ENCODE data around the gene DIPK2A. TPM values are rescaled to one million over a fixed set of nuclear protein-coding genes. Genes with fewer than 3 reads are reported as not detected.

The DIPK2A gene
- total RNA-seq, 2 experiments from 2014 or later = 28.6 to 39.6 TPM

- no peaks in the 10 kb centered on the region for H3K9me3 ChIP-seq (ENCODE audit: low read length)
- no peak overlapping the region for H2AFZ ChIP-seq (ENCODE audit: low read length)
- ChIA-PET POLR2A (interaction anchor here (0.9 to 4.0 kb wide), 2 partner anchors 14 to 33 kb away, joined by 4 to 25 read pairs; partner anchors contain the start of gene DIPK2A), CTCF (ENCODE audit: unreplicated experiment) (no interaction called here)
- no peaks in the 10 kb centered on the region for H3K9me2 ChIP-seq (ENCODE audit: insufficient read depth, low read length)
- H3K79me2 ChIP-seq (ENCODE audit: insufficient read depth, low read depth, low read length) = no peaks in the 10 kb centered on the region
- no TSS peak for BruUV-seq (replicated peaks)
- H3K36me3 ChIP-seq (ENCODE audit: insufficient read depth, low read length) = no peaks in the 10 kb centered on the region
- H4K20me1 ChIP-seq (ENCODE audit: insufficient read depth, low read length) = no peaks in the 10 kb centered on the region
- no peak overlapping the region for H3K4me2 ChIP-seq (ENCODE audit: low read length)
- TF ChIP-seq CTCF (conservative IDR thresholded peaks at IDR 0.05; ENCODE audit: low read length) = no peak
- TF ChIP-seq EZH2phosphoT487 (IDR thresholded peaks at IDR 0.05; ENCODE audit: borderline replicate concordance, low read depth, low read length) = no peak
- H3K27ac ChIP-seq (ENCODE audit: low read depth, low read length, poor library complexity, severe bottlenecking) = no peak overlapping the region
- no peak for DNase-seq (ENCODE audit: low spot score)
- intact Hi-C loops (cut with micrococcal nuclease; ENCODE audit: unreplicated experiment) = loop anchor here (10.0 kb wide), 1 partner anchor 183 kb away; no protein-coding TSS in a partner anchor
- H3K4me1 ChIP-seq (ENCODE audit: insufficient read depth, low read length, poor library complexity, severe bottlenecking) = no peaks in the 10 kb centered on the region
- H3K4me3 ChIP-seq (ENCODE audit: low read depth, low read length, poor library complexity, severe bottlenecking) = no peak overlapping the region
Measured at GRCh38 chr3:143957453-143957852, 14.2 kb upstream of the DIPK2A start.

DNA sequence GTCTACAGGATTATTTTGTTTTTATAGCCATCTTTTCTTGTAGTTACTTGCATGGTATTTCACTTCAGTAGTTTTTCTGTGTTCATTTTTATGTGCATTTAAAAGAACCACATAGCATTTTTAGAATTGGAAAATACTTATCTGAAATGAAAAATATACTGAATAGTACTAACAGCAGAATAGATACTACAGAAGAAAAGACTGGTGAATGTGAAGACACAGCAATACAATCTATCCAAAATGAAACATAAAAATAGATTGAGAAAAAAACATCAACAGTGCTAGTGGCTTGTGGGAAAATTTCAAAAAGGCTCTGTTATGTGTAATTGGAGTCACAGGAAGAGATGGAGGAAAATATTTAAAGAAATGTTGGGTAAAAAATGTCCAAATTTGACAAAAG, 12.7 kb upstream of the DIPK2A start:
- no peak overlapping the region for H3K4me2 ChIP-seq (ENCODE audit: low read length)
- H3K4me3 ChIP-seq (ENCODE audit: low read depth, low read length, poor library complexity, severe bottlenecking) = no peak overlapping the region
- no peak for DNase-seq (ENCODE audit: low spot score)
- H3K9me2 ChIP-seq (ENCODE audit: insufficient read depth, low read length) = no peaks in the 10 kb centered on the region
- H3K27ac ChIP-seq (ENCODE audit: low read depth, low read length, poor library complexity, severe bottlenecking) = no peak overlapping the region
- BruUV-seq (replicated peaks) = no TSS peak
- no peaks in the 10 kb centered on the region for H4K20me1 ChIP-seq (ENCODE audit: insufficient read depth, low read length)
- no peaks in the 10 kb centered on the region for H3K79me2 ChIP-seq (ENCODE audit: insufficient read depth, low read depth, low read length)
- TF ChIP-seq EZH2phosphoT487 (IDR thresholded peaks at IDR 0.05; ENCODE audit: borderline replicate concordance, low read depth, low read length) = no peak
- no peak for TF ChIP-seq CTCF (conservative IDR thresholded peaks at IDR 0.05; ENCODE audit: low read length)
- no peak overlapping the region for H2AFZ ChIP-seq (ENCODE audit: low read length)
- no peaks in the 10 kb centered on the region for H3K9me3 ChIP-seq (ENCODE audit: low read length)
- intact Hi-C loops (cut with micrococcal nuclease; ENCODE audit: unreplicated experiment) = loop anchor here (10.0 kb wide), 1 partner anchor 184 kb away; no protein-coding TSS in a partner anchor
- CTCF ChIA-PET (ENCODE audit: unreplicated experiment) = no interaction called here
- no peaks in the 10 kb centered on the region for H3K36me3 ChIP-seq (ENCODE audit: insufficient read depth, low read length)
- POLR2A ChIA-PET = interaction anchor here (0.6 to 4.0 kb wide), 2 partner anchors 9 to 12 kb away, joined by 3 to 25 read pairs; partner anchors contain the start of gene DIPK2A
- H3K4me1 ChIP-seq (ENCODE audit: insufficient read depth, low read length, poor library complexity, severe bottlenecking) = no peaks in the 10 kb centered on the region

DNA sequence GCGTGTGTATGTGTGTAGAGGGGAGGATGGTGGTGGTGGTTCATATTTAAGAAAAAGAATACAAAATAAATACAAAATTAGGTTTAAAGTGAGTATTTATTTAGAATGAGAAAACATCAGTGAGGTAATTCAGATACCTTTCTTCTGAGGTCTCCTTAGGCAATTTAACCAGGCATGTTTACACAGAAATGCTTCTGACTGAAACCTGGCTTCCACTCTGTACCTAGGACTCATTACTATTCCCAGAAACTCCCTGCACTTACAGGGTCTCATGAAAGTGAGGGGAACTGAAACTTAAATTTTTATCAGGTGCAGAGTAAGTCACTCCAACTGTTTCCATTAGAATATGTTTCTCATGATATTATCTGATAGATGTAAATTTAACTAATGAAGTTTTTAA, 10.3 kb upstream of the DIPK2A start:
- no TSS peak for BruUV-seq (replicated peaks)
- TF ChIP-seq CTCF (conservative IDR thresholded peaks at IDR 0.05; ENCODE audit: low read length) (no peak), EZH2phosphoT487 (IDR thresholded peaks at IDR 0.05; ENCODE audit: borderline replicate concordance, low read depth, low read length) (no peak)
- Histone ChIP-seq H3K79me2 (ENCODE audit: insufficient read depth, low read depth, low read length) (no peaks in the 10 kb centered on the region), H3K4me3 (ENCODE audit: low read depth, low read length, poor library complexity, severe bottlenecking) (no peak overlapping the region), H3K36me3 (ENCODE audit: insufficient read depth, low read length) (no peaks in the 10 kb centered on the region), H4K20me1 (ENCODE audit: insufficient read depth, low read length) (no peaks in the 10 kb centered on the region), H3K4me1 (ENCODE audit: insufficient read depth, low read length, poor library complexity, severe bottlenecking) (no peaks in the 10 kb centered on the region), H3K27ac (ENCODE audit: low read depth, low read length, poor library complexity, severe bottlenecking) (no peak overlapping the region), H2AFZ (ENCODE audit: low read length) (no peak overlapping the region), H3K4me2 (ENCODE audit: low read length) (no peak overlapping the region), H3K9me2 (ENCODE audit: insufficient read depth, low read length) (no peaks in the 10 kb centered on the region), H3K9me3 (ENCODE audit: low read length) (no peaks in the 10 kb centered on the region)
- no peak for DNase-seq (ENCODE audit: low spot score)
- intact Hi-C loops (cut with micrococcal nuclease; ENCODE audit: unreplicated experiment) = no loop called here
- ChIA-PET CTCF (ENCODE audit: unreplicated experiment) (no interaction called here), POLR2A (no interaction called here)

Data from OCI-LY7 (cell line).